Neural cell (in vitro differentiated cells): ENCODE data around the gene RUSF1.

Experiments used
- CTCF ChIP-seq: fragments of 450-650 bp; IDR thresholded peaks from 2 replicates; pipeline ENCODE4 v1.5.1; 2014; ENCODE audit warnings: antibody characterized with exemption, mild to moderate bottlenecking, moderate library complexity; ENCODE audit not compliant: poor library complexity, severe bottlenecking
- EP300 ChIP-seq: fragments of 450-650 bp; conservative IDR thresholded peaks from 2 replicates; pipeline ENCODE4 v1.6.1; 2014; ENCODE audit warnings: antibody characterized with exemption, mild to moderate bottlenecking, moderate library complexity; ENCODE audit not compliant: poor library complexity, severe bottlenecking
- MXI1 ChIP-seq: fragments of 450-650 bp; conservative IDR thresholded peaks from 2 replicates; pipeline ENCODE4 v1.6.1; 2014; ENCODE audit warnings: antibody characterized with exemption, mild to moderate bottlenecking; ENCODE audit not compliant: poor library complexity, severe bottlenecking
- POLR2AphosphoS5 ChIP-seq: IDR thresholded peaks from 2 replicates; pipeline ENCODE4 v1.6.1; 2012
- RAD21 ChIP-seq: fragments of 450-650 bp; conservative IDR thresholded peaks from 2 replicates; pipeline ENCODE4 v1.6.1; 2014; ENCODE audit warnings: antibody characterized with exemption, mild to moderate bottlenecking, moderate library complexity
- REST ChIP-seq: IDR thresholded peaks from 2 replicates; pipeline ENCODE4 v1.6.1; 2012; ENCODE audit warnings: borderline replicate concordance
- TAF1 ChIP-seq: IDR thresholded peaks from 2 replicates; pipeline ENCODE4 v1.6.1; 2012; ENCODE audit warnings: low read depth

GRCh38 chr16:31467858-31468257 is 40.3 kb downstream of the RUSF1 start:
- TF ChIP-seq CTCF (no peak), MXI1 (no peak), POLR2AphosphoS5 (no peak), REST (no peak), TAF1 (no peak), EP300 (no peak), RAD21 (no peak)
